Astrocyte of the spinal cord (primary cell): ENCODE results near the gene UPK3A.
"Not testable (repeated sequence)": the region's sequence is repeated elsewhere in the genome, so short reads cannot be mapped to it uniquely, and the experiment has no call there.

Source experiments
- DNase-seq: peaks from one replicate; pipeline ENCODE4 v3.0.0; 2011; ENCODE audit warnings: low read depth, low spot score
- H3K4me3 ChIP-seq: 2 replicates; pipeline ENCODE4 v1.5.1; 2011; ENCODE audit warnings: low read depth, mild to moderate bottlenecking, low read length, moderate library complexity
- CTCF ChIP-seq: IDR thresholded peaks from 2 replicates; pipeline ENCODE4 v1.5.1; 2012; ENCODE audit warnings: low read depth, mild to moderate bottlenecking, low read length, inconsistent platforms
- in situ Hi-C: cut with HindIII; loops from 2 replicates; pipeline ENCODE4 v1.10.0; 2017; ENCODE audit warnings: low sequenced_read_pairs

The UPK3A gene

DNA sequence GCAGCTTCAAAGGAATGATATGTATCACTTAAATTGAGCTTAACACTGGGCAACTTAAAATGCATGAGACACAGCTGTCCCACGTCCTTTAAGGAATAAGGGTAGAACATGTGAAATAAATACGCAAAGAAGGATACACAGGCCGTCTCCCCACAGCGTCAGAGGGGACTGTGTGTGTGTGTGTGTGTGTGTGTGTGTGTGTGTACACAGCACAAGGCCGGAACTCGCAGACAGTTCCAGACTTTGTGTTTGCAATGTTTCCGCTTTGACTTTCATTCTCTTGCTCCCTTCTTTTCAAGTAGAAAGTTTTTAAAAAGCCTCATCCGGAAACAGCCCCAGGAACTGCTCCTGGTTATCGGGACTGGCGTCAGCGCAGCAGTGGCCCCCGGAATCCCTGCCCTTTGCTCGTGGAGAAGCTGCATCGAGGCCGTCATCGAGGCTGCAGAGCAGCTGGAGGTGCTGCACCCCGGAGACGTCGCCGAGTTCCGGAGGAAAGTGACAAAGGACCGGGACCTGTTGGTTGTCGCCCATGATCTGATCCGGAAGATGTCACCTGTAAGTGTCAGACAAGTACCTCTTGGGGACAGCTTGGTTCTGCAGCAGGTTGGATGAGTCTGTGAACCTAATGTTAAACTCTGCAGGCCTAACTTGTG lies 38.2 kb downstream of the UPK3A start:
- no peak for DNase-seq
- no peak overlapping the region for H3K4me3 ChIP-seq
- in situ Hi-C loops, result no loop called here
- no peak for TF ChIP-seq CTCF

GRCh38 chr22:45323695-45324094 lies 38.9 kb downstream of the UPK3A start:
- in situ Hi-C loops, result no loop called here
- no peak for TF ChIP-seq CTCF
- DNase-seq, result no peak

DNA sequence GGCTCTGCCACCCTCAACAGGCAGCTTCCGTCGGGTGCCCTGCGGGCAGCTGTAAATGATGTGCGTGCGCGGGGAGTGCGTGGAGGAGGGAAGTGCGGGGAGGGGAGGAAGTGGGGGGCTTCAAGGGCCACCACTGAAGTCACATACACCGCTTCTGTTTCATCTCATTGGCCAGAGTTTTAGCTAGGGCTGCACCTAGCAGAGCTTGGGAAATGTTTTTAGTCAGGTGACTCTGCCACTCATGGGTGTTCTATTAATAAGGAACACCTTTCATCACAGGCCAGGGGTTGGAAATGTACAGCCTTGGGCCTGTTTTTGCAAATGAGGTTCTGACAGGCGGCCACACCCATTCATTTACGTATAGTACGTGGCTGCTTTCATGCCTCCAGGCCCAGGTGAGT lies 39.6 kb downstream of the UPK3A start:
- no peak for DNase-seq
- no peak overlapping the region for H3K4me3 ChIP-seq
- in situ Hi-C loops, result no loop called here
- TF ChIP-seq CTCF, result no peak

More at GRCh38 chr22:45323695-45324094, 38.9 kb downstream of the UPK3A start:
- no peak overlapping the region for H3K4me3 ChIP-seq

- DNase-seq, H3K4me3 ChIP-seq, in situ Hi-C loops: not testable (repeated sequence)
Observed at GRCh38 chr22:45328261-45328660, 43.5 kb downstream of the UPK3A start.

GRCh38 chr22:45328822-45329529 lies 44.2 kb downstream of the UPK3A start:
- no peak for TF ChIP-seq CTCF
- no peak overlapping the region for H3K4me3 ChIP-seq
- in situ Hi-C loops, result no loop called here
- DNase-seq, result no peak

DNA sequence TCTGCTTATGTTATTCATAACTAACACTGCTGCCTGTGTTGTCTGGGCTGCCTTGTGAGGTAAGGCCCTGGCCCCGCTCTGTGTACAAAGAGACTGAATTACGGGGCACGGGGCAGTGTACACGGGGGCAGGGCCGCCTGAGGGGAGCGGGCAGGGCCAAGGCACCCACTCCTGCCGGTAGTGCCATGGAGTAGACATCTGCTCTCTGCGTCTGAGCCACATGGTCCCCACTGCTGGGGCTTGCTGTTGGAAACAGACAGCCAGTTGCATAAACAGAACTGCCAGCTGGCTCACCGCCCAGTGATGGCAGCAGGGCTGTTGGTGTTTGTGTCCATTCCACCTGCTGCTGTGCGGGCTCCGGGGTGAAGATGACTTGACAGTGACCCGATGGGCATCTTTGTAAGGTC lies 44.8 kb downstream of the UPK3A start:
- no peak for DNase-seq
- no peak for TF ChIP-seq CTCF
- no peak overlapping the region for H3K4me3 ChIP-seq
- in situ Hi-C loops, result no loop called here

DNA sequence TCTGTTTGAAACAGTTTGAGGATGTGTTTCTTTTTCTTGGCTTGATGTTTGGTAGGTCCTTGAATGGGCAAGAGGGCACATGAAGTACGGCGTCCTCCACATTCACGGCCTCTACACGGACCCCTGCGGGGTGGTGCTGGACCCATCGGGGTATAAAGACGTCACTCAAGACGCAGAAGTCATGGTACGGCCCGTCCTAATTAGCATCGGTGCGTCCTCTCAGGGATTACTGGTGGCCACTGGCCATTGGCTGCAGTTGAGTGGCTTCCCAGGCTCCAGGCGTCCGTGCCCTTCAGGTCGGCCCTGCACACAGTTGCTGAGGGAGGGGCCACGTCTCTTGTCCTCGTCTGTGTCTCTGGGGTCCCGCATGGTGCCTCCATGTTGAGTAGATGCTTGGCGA lies 45.8 kb downstream of the UPK3A start:
- TF ChIP-seq CTCF, result no peak
- DNase-seq, result no peak
- in situ Hi-C loops, result no loop called here
- no peak overlapping the region for H3K4me3 ChIP-seq
